H7 (cell line): ENCODE data around the gene DPH2. TPM values are rescaled to one million over a fixed set of nuclear protein-coding genes. Genes with fewer than 3 reads are reported as not detected.
A peak's percentile ranks its signal among the peaks of the same experiment; 100 is the strongest.

Source experiments
- DNase-seq: peaks from one replicate; pipeline ENCODE4 v3.0.0; 2012
- H3K27me3 ChIP-seq: 2 replicates; pipeline ENCODE4 v1.6.0; 2011; ENCODE audit warnings: mild to moderate bottlenecking, low read length; ENCODE audit not compliant: control insufficient read depth, insufficient read depth
- H3K36me3 ChIP-seq: replicated peaks from 2 replicates; pipeline ENCODE4 v1.5.1; 2011; ENCODE audit warnings: low read length; ENCODE audit not compliant: control insufficient read depth, insufficient read depth
- H3K4me3 ChIP-seq: 2 replicates; pipeline ENCODE4 v1.5.1; 2011; ENCODE audit warnings: low read depth, mild to moderate bottlenecking, control low read depth, low read length, moderate library complexity; ENCODE audit not compliant: insufficient read depth
- total RNA-seq: library from RNA; depleted of rRNA; stranded (reverse); fragments of >200 nt; shearing (Covaris generic); gene quantifications from 2 replicates; pipeline ENCODE4 v1.2.3, GENCODE V29; 2014

The DPH2 gene
- total RNA-seq, 1 experiment from 2014 or later, result 75.4 TPM

- Histone ChIP-seq H3K27me3 (no peaks in the 10 kb centered on the region), H3K36me3 (no peaks in the 10 kb centered on the region; the same call in none of the 2 replicates), H3K4me3 (no peak overlapping the region)
- peak; percentile 62 for DNase-seq
These were observed 41.2 kb downstream of the DPH2 start for GRCh38 chr1:44010935-44011471.

GRCh38 chr1:44012404-44012803 lies 42.6 kb downstream of the DPH2 start:
- DNase-seq, result no peak
- Histone ChIP-seq H3K4me3 (no peak overlapping the region), H3K36me3 (no peaks in the 10 kb centered on the region; the same call in none of the 2 replicates), H3K27me3 (no peaks in the 10 kb centered on the region)

GRCh38 chr1:44012941-44013609 lies 43.3 kb downstream of the DPH2 start:
- Histone ChIP-seq H3K36me3 (no peaks in the 10 kb centered on the region; the same call in none of the 2 replicates), H3K4me3 (no peak overlapping the region), H3K27me3 (no peaks in the 10 kb centered on the region)
- no peak for DNase-seq

GRCh38 chr1:44013949-44014348 lies 44.1 kb downstream of the DPH2 start:
- Histone ChIP-seq H3K27me3 (no peaks in the 10 kb centered on the region), H3K36me3 (no peaks in the 10 kb centered on the region; the same call in 1 of the 2 replicates), H3K4me3 (no peak overlapping the region)
- DNase-seq, result no peak

GRCh38 chr1:44014365-44015104 lies 44.7 kb downstream of the DPH2 start:
- H3K36me3 ChIP-seq, result no peaks in the 10 kb centered on the region; the same call in 1 of the 2 replicates
- no peak overlapping the region for H3K4me3 ChIP-seq
- DNase-seq, result no peak
- H3K27me3 ChIP-seq, result no peaks in the 10 kb centered on the region

GRCh38 chr1:44015206-44015605 lies 45.4 kb downstream of the DPH2 start:
- no peaks in the 10 kb centered on the region for H3K27me3 ChIP-seq
- H3K36me3 ChIP-seq, result no peaks in the 10 kb centered on the region; the same call in 1 of the 2 replicates
- DNase-seq, result no peak
- H3K4me3 ChIP-seq, result no peak overlapping the region

GRCh38 chr1:44016041-44016889 lies 46.5 kb downstream of the DPH2 start:
- peaks cover 1% of the 10 kb centered on the region for H3K36me3 ChIP-seq
- no peak overlapping the region for H3K4me3 ChIP-seq
- no peak for DNase-seq
- H3K27me3 ChIP-seq, result no peaks in the 10 kb centered on the region

- peak; percentile 61 for DNase-seq
- Histone ChIP-seq H3K36me3 (peaks cover 1% of the 10 kb centered on the region), H3K27me3 (no peaks in the 10 kb centered on the region), H3K4me3 (no peak overlapping the region)
These were observed 47.1 kb downstream of the DPH2 start for GRCh38 chr1:44016890-44017400.

- no peak overlapping the region for H3K4me3 ChIP-seq
- H3K36me3 ChIP-seq, result peaks cover 5% of the 10 kb centered on the region
- no peak for DNase-seq
- H3K27me3 ChIP-seq, result no peaks in the 10 kb centered on the region
These were observed 49.7 kb downstream of the DPH2 start for GRCh38 chr1:44019466-44019948.

GRCh38 chr1:44020464-44020863 lies 50.7 kb downstream of the DPH2 start:
- DNase-seq, result peak; percentile 13
- Histone ChIP-seq H3K36me3 (peaks cover 5% of the 10 kb centered on the region), H3K27me3 (no peaks in the 10 kb centered on the region), H3K4me3 (no peak overlapping the region)

- no peak overlapping the region for H3K4me3 ChIP-seq
- H3K36me3 ChIP-seq, result peaks cover 5% of the 10 kb centered on the region
- DNase-seq, result no peak
- H3K27me3 ChIP-seq, result no peaks in the 10 kb centered on the region
These were observed 51.3 kb downstream of the DPH2 start for GRCh38 chr1:44021156-44021555.

- H3K4me3 ChIP-seq, result no peak overlapping the region
- DNase-seq, result peak; percentile 49
These were observed 51.9 kb downstream of the DPH2 start for GRCh38 chr1:44021581-44022321.

More at GRCh38 chr1:44021581-44022321, 51.9 kb downstream of the DPH2 start:
- Histone ChIP-seq H3K36me3 (peaks cover 5% of the 10 kb centered on the region), H3K27me3 (no peaks in the 10 kb centered on the region)
